SK-N-SH treated with all-trans-retinoic acid at 6 μM for 48 hours (cell line): ENCODE data around the gene PRDM10.
A peak's percentile ranks its signal among the peaks of the same experiment; 100 is the strongest.

Experiments
- ATAC-seq: fragments of 200-7000 bp; cut with Tn5 transposase; 3 replicates; pipeline ENCODE4 v1.9.1; 2020; ENCODE audit warnings: mild to moderate bottlenecking, moderate library complexity
- ARNTL ChIP-seq: fragments of 450-650 bp; formaldehyde crosslinking; IDR thresholded peaks from 2 replicates; pipeline ENCODE4 v1.5.0; 2020; ENCODE audit warnings: low read depth, mild to moderate bottlenecking, moderate library complexity, borderline replicate concordance
- BACH2 ChIP-seq: fragments of 250-450 bp; sonication (Bioruptor Pico); IDR thresholded peaks from 2 replicates; pipeline ENCODE4 v1.9.0; 2021; ENCODE audit warnings: mild to moderate bottlenecking, borderline replicate concordance
- CREB5 ChIP-seq: fragments of 250-450 bp; sonication (Bioruptor Pico); IDR thresholded peaks from 2 replicates; pipeline ENCODE4 v1.5.1; 2020; ENCODE audit warnings: low read depth, mild to moderate bottlenecking, moderate library complexity
- CSDC2 ChIP-seq: fragments of 250-450 bp; sonication (Bioruptor Pico); IDR thresholded peaks from 2 replicates; pipeline ENCODE4 v1.5.0; 2020; ENCODE audit warnings: mild to moderate bottlenecking, moderate library complexity
- CSRNP3 ChIP-seq: fragments of 250-450 bp; sonication (Bioruptor Pico); IDR thresholded peaks from 2 replicates; pipeline ENCODE4 v1.5.1; 2021; ENCODE audit warnings: mild to moderate bottlenecking, moderate library complexity
- ESRRG ChIP-seq: fragments of 250-450 bp; sonication (Bioruptor Pico); IDR thresholded peaks from 2 replicates; pipeline ENCODE4 v1.6.1; 2021; ENCODE audit warnings: mild to moderate bottlenecking
- GLIS3 ChIP-seq: fragments of 250-450 bp; sonication (Bioruptor Pico); IDR thresholded peaks from 2 replicates; pipeline ENCODE4 v1.5.0; 2020; ENCODE audit warnings: mild to moderate bottlenecking, moderate library complexity
- ISL1 ChIP-seq: fragments of 250-450 bp; sonication (Bioruptor Pico); IDR thresholded peaks from 2 replicates; pipeline ENCODE4 v2.1.2; 2022; ENCODE audit warnings: mild to moderate bottlenecking, moderate library complexity
- OSR1 ChIP-seq: fragments of 250-450 bp; sonication (Bioruptor Pico); IDR thresholded peaks from 2 replicates; pipeline ENCODE4 v1.8.0; 2022; ENCODE audit warnings: moderate library complexity, mild to moderate bottlenecking, inconsistent platforms
- PPARA ChIP-seq: fragments of 250-450 bp; sonication (Bioruptor Pico); IDR thresholded peaks from 2 replicates; pipeline ENCODE4 v1.5.0; 2020; ENCODE audit warnings: mild to moderate bottlenecking, borderline replicate concordance
- RARB ChIP-seq: fragments of 250-450 bp; sonication (Bioruptor Pico); IDR thresholded peaks from 2 replicates; pipeline ENCODE4 v1.8.0; 2021; ENCODE audit warnings: mild to moderate bottlenecking, moderate library complexity
- SNAI2 ChIP-seq: fragments of 250-450 bp; sonication (Bioruptor Pico); IDR thresholded peaks from 2 replicates; pipeline ENCODE4 v1.5.0; 2020; ENCODE audit warnings: mild to moderate bottlenecking, moderate library complexity
- TCF4 ChIP-seq: fragments of 250-450 bp; sonication (Bioruptor Pico); IDR thresholded peaks from 2 replicates; pipeline ENCODE4 v1.8.0; 2021; ENCODE audit warnings: mild to moderate bottlenecking, moderate library complexity, borderline replicate concordance
- TOX ChIP-seq: fragments of 250-450 bp; sonication (Bioruptor Pico); IDR thresholded peaks from 2 replicates; pipeline ENCODE4 v1.8.0; 2021; ENCODE audit warnings: mild to moderate bottlenecking, moderate library complexity, borderline replicate concordance
- ZC3H10 ChIP-seq: fragments of 250-450 bp; sonication (Bioruptor Pico); IDR thresholded peaks from 2 replicates; pipeline ENCODE4 v1.5.1; 2021; ENCODE audit warnings: mild to moderate bottlenecking, moderate library complexity
- ZFP3 ChIP-seq: fragments of 250-450 bp; sonication (Bioruptor Pico); IDR thresholded peaks from 2 replicates; pipeline ENCODE4 v1.5.0; 2020; ENCODE audit warnings: mild to moderate bottlenecking, moderate library complexity
- ZFP30 ChIP-seq: fragments of 450-650 bp; formaldehyde crosslinking; IDR thresholded peaks from 2 replicates; pipeline ENCODE4 v1.5.0; 2022; ENCODE audit warnings: mild to moderate bottlenecking, moderate library complexity
- ZNF565 ChIP-seq: fragments of 450-650 bp; formaldehyde crosslinking; conservative IDR thresholded peaks from 2 replicates; pipeline ENCODE4 v1.5.0; 2020; ENCODE audit warnings: low read depth, mild to moderate bottlenecking, moderate library complexity
- ZNF70 ChIP-seq: fragments of 450-650 bp; formaldehyde crosslinking; IDR thresholded peaks from 2 replicates; pipeline ENCODE4 v1.5.0; 2020; ENCODE audit warnings: mild to moderate bottlenecking, moderate library complexity
- ZNF8 ChIP-seq: fragments of 450-650 bp; formaldehyde crosslinking; IDR thresholded peaks from 2 replicates; pipeline ENCODE4 v1.5.0; 2020; ENCODE audit warnings: mild to moderate bottlenecking, moderate library complexity
- TF ChIP-seq, protein P1 (sequence below): fragments of 250-450 bp; sonication (Bioruptor Pico); IDR thresholded peaks from 2 replicates; pipeline ENCODE4 v1.5.0; 2020; ENCODE audit warnings: mild to moderate bottlenecking, moderate library complexity
- TF ChIP-seq, protein P2 (sequence below): fragments of 250-450 bp; sonication (Bioruptor Pico); IDR thresholded peaks from 2 replicates; pipeline ENCODE4 v1.8.0; 2020; ENCODE audit warnings: mild to moderate bottlenecking, moderate library complexity, borderline replicate concordance
- TF ChIP-seq, protein P3 (sequence below): fragments of 250-450 bp; sonication (Bioruptor Pico); IDR thresholded peaks from 2 replicates; pipeline ENCODE4 v1.8.0; 2021; ENCODE audit warnings: low read depth, mild to moderate bottlenecking, moderate library complexity, borderline replicate concordance

The PRDM10 gene

GRCh38 chr11:129884581-129884980 is 118.1 kb downstream of the PRDM10 start:
- ATAC-seq: no peak
- TF ChIP-seq BACH2 (no peak), ZFP30 (no peak), ZNF70 (CRISPR knock-in tag) (no peak), OSR1 (CRISPR knock-in tag) (no peak), TCF4 (CRISPR knock-in tag) (no peak), ISL1 (no peak), RARB (CRISPR knock-in tag) (no peak), ZC3H10 (CRISPR knock-in tag) (no peak), TOX (CRISPR knock-in tag) (no peak), ZNF565 (CRISPR knock-in tag) (no peak), CSRNP3 (CRISPR knock-in tag) (no peak), ARNTL (CRISPR knock-in tag) (no peak)
- TF ChIP-seq, protein P1, sequence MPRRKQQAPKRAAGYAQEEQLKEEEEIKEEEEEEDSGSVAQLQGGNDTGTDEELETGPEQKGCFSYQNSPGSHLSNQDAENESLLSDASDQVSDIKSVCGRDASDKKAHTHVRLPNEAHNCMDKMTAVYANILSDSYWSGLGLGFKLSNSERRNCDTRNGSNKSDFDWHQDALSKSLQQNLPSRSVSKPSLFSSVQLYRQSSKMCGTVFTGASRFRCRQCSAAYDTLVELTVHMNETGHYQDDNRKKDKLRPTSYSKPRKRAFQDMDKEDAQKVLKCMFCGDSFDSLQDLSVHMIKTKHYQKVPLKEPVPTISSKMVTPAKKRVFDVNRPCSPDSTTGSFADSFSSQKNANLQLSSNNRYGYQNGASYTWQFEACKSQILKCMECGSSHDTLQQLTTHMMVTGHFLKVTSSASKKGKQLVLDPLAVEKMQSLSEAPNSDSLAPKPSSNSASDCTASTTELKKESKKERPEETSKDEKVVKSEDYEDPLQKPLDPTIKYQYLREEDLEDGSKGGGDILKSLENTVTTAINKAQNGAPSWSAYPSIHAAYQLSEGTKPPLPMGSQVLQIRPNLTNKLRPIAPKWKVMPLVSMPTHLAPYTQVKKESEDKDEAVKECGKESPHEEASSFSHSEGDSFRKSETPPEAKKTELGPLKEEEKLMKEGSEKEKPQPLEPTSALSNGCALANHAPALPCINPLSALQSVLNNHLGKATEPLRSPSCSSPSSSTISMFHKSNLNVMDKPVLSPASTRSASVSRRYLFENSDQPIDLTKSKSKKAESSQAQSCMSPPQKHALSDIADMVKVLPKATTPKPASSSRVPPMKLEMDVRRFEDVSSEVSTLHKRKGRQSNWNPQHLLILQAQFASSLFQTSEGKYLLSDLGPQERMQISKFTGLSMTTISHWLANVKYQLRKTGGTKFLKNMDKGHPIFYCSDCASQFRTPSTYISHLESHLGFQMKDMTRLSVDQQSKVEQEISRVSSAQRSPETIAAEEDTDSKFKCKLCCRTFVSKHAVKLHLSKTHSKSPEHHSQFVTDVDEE (CRISPR knock-in tag): no peak
- TF ChIP-seq, protein P2, sequence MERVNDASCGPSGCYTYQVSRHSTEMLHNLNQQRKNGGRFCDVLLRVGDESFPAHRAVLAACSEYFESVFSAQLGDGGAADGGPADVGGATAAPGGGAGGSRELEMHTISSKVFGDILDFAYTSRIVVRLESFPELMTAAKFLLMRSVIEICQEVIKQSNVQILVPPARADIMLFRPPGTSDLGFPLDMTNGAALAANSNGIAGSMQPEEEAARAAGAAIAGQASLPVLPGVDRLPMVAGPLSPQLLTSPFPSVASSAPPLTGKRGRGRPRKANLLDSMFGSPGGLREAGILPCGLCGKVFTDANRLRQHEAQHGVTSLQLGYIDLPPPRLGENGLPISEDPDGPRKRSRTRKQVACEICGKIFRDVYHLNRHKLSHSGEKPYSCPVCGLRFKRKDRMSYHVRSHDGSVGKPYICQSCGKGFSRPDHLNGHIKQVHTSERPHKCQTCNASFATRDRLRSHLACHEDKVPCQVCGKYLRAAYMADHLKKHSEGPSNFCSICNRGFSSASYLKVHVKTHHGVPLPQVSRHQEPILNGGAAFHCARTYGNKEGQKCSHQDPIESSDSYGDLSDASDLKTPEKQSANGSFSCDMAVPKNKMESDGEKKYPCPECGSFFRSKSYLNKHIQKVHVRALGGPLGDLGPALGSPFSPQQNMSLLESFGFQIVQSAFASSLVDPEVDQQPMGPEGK (CRISPR knock-in tag): no peak

DNA sequence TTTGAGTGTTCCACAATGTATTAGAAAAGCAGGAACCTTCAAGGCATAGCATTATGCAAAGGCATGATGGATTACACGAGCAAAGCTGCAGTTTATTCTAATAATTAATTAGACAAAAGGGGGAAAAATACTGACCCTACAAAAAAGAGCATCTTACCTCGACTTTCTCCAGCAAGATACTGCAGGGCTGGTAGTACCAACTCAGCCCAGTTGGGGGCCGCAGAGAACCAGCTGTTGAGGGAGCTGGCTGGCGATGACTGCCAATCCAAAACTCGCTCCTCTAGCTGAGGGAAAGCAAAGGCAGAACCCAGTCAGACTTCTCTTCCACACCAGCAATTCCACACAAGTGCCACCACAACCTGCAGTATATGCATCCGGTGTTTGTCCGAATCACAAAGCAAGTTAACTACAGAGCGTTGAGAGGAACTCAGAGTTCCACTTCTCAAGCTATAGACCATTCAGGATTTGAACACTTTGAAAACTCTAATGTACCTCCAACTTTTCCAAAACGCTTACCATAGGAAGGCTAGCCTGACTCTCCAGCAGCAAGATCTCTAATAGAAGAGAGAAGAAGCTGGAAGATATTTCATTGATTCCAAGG is 121.0 kb downstream of the PRDM10 start:
- TF ChIP-seq TCF4 (CRISPR knock-in tag): no peak
- TF ChIP-seq PPARA (CRISPR knock-in tag): no peak
- TF ChIP-seq, protein P1 (CRISPR knock-in tag): no peak
- TF ChIP-seq ZNF70 (CRISPR knock-in tag): no peak
- no peak for TF ChIP-seq SNAI2 (CRISPR knock-in tag)
- no peak for TF ChIP-seq CSDC2 (CRISPR knock-in tag)
- no peak for TF ChIP-seq GLIS3
- TF ChIP-seq TOX (CRISPR knock-in tag): no peak
- no peak for TF ChIP-seq CSRNP3 (CRISPR knock-in tag)
- ATAC-seq: peak; percentile 93

DNA sequence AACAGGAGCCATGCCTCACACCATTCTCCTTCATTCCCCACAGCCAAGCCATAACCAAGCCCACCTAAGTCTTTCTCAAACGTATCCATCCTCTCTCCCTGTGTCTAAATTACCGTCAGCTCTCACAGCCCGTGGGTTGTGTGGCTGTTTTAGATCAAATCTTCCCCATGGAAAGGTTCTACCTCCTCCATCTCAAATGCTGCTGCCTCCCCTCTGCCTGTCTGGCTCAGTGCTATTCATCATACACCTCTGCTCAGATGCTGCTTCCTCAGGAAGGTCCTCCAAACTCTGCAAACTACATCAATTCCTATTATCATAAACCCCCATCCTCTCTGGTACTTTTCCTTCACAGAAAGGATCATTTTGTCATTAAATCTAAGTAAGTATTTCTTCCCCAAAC is 122.3 kb downstream of the PRDM10 start:
- ATAC-seq: no peak
- no peak for TF ChIP-seq SNAI2 (CRISPR knock-in tag)
- no peak for TF ChIP-seq ESRRG (CRISPR knock-in tag)
- TF ChIP-seq CSDC2 (CRISPR knock-in tag): no peak
- no peak for TF ChIP-seq ZC3H10 (CRISPR knock-in tag)
- no peak for TF ChIP-seq CREB5 (CRISPR knock-in tag)
- TF ChIP-seq ZNF565 (CRISPR knock-in tag): no peak
- no peak for TF ChIP-seq OSR1 (CRISPR knock-in tag)
- TF ChIP-seq, protein P3, sequence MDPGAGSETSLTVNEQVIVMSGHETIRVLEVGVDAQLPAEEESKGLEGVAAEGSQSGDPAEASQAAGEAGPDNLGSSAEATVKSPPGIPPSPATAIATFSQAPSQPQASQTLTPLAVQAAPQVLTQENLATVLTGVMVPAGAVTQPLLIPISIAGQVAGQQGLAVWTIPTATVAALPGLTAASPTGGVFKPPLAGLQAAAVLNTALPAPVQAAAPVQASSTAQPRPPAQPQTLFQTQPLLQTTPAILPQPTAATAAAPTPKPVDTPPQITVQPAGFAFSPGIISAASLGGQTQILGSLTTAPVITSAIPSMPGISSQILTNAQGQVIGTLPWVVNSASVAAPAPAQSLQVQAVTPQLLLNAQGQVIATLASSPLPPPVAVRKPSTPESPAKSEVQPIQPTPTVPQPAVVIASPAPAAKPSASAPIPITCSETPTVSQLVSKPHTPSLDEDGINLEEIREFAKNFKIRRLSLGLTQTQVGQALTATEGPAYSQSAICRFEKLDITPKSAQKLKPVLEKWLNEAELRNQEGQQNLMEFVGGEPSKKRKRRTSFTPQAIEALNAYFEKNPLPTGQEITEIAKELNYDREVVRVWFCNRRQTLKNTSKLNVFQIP (CRISPR knock-in tag): no peak
- TF ChIP-seq PPARA (CRISPR knock-in tag): no peak
- no peak for TF ChIP-seq ZFP3 (CRISPR knock-in tag)
- TF ChIP-seq TCF4 (CRISPR knock-in tag): no peak
- TF ChIP-seq BACH2: no peak
- TF ChIP-seq RARB (CRISPR knock-in tag): no peak
- TF ChIP-seq ZNF8 (CRISPR knock-in tag): no peak
- TF ChIP-seq ZNF70 (CRISPR knock-in tag): no peak
